GM21390 (cell line): ENCODE results near the gene FOCAD.

Experiments used
- ATAC-seq: cut with Tn5 transposase; IDR thresholded peaks from one replicate; pipeline ENCODE4 v1.9.1; 2021; ENCODE audit not compliant: unreplicated experiment

The FOCAD gene

DNA sequence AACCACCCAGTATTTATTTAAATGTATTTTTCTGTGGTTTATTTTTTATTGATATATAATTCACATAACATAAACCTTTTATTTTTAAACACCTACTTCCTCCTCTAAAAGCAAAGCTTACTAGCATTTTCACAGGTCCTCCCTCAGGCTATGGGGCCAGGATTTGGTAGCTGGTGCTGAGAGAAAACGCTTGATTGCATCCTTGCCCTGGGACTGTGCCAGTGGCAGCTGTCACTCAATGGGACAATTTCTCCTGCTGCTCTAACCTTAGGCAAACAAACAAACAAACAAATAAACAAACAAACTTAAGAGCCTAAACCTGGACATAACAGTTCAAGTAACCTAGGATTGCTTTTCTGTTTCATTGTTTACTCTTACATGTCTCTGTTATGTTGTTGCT is 102.7 kb downstream of the FOCAD start:
- no peak for ATAC-seq

DNA sequence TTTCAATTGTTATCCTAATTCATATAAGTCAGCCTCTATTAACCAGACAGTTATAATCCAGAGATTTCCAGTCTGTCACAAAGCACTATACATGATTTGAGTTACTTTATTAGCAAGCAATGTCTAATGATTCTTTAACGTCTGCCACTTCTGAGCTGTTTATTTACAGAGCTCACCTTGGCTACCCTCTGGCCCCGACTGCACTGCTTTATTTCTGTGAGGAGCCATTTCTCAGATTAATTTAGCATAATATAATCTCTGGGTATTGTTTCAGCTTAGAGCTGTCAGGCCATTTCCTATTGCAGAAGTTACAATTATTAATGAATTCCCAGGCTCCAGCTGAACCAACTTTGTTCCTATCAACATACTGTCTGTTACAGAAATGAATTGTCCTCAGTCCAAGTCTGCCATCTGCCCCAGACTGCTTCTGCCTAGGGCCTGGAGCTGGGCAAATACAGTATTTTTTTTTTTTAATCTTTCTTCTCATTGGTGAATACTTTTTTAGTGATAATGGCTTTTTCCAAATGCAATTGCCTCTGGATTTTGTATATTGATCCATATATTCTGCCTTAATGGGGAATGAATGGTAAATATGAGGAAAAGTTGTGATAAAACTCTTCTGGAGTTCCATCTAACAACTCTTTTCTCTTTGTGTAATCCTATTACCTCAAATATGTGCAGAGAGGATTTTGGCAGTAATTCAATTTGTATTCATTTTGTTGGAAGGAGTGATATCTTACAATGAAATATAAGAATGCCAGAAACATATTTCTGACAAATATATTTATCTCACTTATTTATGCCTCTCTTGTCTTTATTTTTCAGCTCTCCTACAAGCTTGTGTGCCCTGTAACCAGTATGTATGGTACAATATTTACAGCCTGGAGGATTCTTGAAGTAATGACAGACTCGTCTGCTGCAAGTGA is 104.7 kb downstream of the FOCAD start:
- ATAC-seq: no peak

DNA sequence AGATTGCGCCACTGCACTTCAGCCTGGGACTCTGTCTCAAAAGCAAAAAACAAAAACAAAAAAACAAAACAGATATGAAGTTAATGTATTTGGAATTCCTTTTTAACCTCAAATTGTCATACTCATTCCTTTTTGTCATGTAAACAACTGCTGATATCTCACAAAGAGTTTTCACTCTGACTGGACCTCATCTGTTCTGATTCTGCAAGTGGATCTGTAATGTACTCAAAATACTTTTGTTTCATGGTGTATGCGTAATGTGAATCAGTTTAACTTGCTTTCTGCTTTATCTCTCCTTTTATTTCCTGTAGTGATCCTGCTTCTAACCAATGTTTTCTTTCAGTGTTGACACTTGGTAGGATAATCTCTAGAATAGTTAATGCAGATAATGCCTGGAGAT is 106.7 kb downstream of the FOCAD start:
- ATAC-seq: no peak

DNA sequence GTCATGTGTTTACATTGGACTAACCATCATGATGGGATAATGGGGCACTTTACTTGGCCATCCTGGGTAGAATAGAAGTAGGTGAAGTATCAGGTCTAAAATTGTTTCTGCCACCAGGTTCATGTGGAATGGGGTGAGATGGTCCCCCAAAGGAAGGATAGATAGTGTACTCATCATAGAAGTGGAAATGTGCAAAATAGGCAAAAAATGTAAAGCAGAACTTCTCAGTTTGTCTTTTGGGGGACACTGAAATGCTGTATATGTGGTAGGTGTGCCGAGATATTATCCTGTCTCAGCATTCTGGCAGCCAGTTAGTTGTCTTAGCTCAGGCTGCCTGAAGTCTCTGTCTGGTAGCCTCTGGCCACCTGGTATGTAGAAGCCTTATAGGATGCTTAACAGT is 107.6 kb downstream of the FOCAD start:
- ATAC-seq: no peak

DNA sequence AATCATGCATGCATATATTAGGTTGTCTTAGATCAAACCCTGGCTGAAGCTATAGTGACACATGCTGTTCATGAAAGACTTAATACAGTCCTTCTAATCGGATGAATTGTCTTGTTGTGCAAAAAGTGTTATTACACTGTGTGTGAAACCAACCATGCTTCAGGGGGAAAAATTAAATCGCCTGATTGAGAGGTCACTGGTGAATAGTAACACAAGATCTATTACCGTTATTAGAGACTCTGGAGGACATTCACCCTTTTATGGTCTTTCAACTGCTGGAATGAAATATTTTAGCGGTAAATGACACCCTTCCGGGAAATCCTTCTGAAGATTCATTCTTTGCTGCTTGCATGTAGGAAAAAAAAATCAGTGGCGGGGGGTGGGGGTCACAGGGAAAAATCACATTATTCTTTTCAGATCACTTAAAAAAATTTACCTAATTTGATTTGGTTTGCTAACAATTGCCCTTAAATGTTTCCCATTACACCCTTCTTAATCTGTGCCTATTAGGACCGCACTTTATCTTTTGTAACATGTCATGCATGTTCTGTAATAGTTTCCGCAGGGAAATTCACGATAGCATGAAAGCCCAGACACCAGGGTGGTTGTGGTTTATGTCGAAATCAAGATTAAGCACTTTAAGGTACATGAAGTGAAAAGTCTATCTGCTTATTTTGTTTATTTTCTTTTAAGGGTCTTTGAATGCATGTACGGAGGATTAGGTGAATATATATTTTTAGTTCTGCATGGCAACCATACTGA is 120.6 kb downstream of the FOCAD start:
- ATAC-seq: no peak

DNA sequence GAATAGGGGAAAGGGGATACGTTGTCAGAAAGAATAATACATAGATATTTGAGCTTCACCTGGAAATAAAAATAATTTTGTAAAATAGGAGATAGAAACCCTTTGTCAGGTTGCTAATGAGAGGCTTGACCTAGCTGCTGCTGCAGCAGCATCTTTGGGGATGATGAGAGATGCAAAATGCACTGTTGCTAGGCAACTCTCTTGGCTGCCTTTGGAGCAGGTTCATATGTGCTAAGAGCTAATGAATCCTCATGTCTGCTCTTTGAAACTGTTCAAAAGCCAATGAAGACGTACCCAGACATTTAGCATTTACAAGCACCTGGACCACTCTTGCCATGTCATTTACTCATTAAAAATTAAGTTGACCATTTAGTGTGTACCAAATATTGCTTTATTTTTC is 121.7 kb downstream of the FOCAD start:
- ATAC-seq: no peak

DNA sequence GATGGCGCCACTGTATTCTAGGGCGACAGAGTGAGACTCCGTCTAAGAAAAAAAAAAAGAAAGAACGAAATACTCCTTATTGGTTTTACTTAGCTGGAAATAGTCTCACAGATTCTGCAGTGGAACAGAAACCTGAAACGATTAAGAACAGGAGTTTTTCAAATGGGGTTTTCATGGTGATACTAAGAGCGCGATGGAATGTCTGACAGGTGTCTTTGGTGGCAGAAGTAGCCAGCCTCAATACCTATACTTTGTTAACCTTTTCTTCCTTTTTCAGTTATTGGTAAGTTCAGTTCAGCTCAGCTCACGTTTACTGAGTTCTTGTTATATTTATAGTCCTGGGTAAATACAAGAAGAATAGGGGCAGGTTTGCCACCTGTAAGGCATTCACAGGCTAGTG is 123.9 kb downstream of the FOCAD start:
- no peak for ATAC-seq

DNA sequence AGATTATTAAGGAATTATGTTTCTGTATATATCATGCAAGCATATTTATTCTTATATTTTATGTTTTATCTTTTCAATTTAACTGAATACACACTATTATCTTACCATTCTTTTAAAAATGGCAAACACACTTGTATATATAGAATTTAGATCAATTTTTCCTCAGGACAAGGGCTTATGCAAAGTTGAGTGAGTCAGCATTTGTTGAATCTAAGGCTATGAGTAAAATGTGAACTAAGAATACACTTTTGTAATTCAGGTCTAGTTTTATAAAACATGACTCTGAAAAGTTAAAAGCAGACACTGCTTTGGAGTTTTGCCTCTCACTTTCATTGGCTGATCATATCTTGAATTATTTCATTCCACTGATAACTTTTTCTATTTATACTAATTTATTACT is 127.8 kb downstream of the FOCAD start:
- no peak for ATAC-seq

DNA sequence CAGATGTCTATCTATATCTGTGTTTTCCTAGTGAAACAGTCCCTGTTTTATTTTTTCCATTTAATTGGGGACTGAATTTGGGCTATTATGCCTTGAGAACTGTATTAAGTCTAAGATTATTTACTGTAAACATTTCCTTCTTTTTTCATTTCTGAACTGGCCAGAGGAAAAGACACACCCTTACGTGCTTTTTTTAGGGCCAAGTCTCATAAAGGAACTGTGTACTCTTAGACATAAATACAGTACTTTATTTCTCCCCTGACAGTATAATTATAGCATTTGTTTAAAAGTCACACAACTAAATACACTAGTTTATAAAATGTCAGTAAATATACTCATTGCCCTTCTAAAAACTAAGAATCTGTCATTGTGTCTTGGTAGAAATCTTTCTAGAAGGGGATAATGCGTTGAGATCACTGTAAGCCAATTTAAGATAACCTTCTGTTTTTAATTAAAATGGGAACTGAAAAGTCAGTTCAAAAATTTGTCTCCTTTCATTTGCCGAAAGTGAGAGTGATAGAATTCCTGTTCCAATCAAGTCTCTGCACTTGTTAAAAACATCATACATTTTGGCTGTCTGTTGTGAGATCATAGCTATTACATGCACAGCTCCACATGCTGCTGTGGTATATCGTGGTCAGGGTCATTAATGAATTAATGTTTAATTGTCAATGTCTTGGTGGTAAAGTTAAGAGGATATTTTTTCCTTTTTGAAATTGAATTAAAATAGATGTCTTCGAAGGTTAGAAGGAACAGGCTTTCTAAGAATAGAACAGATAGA is 132.1 kb downstream of the FOCAD start:
- ATAC-seq: no peak

DNA sequence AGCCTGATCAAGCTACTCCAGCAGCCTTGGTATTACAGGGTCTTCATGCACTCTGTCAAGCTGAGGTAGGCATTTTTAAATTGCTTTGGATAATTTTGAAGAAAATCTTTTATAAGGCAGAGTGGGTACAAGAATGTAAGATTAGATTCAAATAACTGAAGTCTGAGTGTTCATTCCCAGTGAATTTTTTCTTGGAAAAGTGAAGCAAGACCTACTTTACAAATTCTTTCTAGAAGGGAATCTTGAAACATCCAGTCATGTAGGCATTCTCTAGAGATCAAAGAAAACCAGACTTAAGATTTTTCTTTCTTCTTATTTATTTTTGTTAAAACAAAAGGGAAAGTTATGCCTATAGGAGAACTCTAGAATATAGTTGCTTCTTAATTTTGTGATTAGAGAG is 139.0 kb downstream of the FOCAD start:
- no peak for ATAC-seq

DNA sequence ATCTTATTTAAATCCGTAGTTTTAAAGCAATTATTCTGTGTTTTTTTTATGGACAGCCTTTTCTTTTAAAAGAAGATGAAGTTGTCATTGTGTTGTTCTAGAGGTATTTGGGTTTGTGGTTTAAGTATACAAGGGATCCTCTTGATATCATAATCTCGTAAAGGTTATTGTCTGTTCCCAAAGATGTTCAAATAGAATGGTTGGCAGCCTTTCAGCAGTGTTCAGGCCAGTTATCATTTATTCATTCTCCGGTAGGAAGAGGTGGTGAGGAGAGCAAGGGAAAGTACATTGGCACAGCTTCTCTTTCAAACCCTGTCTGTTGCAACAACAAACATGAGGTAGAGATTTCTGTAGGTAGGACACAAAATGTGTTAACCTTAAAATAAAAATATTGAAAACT is 147.0 kb downstream of the FOCAD start:
- ATAC-seq: no peak

DNA sequence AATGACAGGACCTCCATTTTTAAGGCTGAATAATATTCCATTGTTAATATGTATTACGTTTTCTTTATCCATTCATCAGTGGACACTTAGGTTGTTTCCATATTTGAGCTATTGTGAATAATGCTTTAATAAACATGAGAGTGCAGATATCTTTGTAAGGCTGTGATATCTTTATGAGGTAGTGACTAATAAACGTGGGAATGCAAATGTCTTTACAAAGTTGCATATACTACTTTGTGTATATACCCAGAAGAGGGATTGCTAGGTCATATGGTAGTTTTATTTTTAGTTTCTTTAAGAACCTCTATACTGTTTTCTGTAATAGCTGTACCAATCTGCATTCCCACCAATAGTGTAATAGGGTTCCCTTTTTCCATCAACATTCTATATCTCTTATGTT is 148.7 kb downstream of the FOCAD start:
- ATAC-seq: no peak

DNA sequence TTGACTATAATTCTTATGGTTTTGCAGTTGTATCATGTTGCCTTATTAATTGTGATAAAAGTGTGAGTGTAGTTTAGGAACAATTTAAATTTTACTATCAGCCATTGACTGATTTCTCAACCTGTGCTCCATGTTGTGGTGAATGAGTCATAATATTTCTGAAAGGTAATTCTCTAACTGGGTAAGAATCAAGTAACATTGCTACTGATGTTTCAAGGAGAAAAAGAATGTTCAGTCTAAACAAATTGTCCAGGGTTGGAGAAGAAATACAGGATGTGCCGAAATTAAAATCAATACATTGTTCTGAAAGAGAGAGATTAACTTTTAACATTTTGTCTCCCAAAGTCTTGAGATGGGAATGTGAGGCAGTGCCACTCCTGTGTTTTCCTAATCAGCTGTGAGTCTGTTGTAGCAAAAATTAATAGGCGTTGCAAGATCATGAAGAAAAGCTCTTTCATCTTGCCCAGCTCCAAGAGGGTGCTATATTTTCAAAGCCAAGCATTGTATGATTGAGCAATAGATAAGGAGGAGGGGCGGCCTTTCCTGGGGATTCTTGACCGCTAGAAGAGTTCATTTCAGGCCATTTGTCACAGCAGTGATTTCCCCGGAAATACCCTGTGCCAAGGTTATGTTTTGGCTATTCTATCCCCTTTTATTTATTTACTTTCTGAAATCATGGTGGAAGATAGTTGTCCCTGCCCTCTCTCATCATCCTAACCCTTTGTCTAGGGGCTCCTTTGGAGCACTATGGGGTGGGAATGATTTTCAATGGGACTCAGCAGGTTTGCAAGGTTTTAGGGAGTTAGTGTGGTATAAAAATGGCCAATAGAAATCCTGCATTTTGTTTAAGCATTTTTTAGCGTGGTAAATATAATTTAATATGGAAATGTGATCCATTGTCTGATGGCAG is 151.6 kb downstream of the FOCAD start:
- ATAC-seq: no peak

DNA sequence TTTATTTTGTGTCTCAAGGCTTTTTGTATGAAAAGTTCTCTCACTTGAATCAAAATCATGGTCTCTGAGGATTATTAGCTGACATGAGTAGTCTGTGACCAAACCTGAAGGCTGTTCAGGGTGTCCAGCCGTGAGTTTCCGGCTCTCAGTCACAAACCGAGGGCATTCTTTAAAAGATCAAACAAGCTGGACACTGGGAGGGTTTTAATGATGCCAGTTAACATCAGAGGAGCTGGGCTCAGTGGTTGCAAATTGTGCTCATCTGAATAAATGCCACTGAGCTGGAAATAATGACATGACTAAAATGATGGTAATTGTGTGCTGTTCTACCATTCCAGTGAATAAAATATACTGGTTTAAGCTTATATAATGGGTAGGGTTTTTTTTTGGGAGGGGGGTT is 153.1 kb downstream of the FOCAD start:
- no peak for ATAC-seq

DNA sequence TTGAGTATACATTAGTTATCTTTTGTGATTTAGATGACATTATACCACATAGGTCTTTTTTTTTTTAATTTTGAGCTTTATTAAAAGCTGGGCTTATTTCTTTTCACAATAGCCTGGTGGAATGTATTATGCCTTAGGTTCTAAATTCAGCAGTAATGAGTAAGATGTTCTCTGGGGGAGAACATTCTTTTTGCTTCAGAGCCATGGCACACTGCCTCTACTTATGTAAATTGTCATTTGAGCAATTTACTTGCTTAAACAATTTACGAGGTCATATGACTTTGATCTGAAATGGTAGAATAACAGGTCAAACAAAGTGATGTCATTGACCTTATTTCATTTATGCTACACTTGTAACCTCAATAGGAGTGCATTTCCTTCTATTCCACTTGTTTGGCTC is 154.2 kb downstream of the FOCAD start:
- ATAC-seq: no peak

DNA sequence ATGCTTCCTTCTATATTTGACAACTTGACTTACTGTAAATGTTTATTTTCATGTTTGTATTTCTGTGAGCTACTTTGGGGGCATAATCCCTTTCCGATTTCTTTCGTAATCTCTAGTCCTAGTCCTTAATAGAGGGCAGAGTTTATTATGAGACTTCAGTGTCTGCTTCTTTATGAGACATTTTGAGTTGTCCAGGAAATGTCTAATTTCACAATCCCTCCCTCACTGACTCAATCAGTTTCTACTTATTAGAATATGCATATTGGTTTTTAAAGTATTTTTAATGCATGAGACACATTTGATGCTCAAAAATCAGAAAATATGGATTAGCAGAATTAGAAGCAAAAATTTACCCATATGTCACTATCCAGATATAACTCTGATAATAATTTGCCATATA is 160.9 kb downstream of the FOCAD start:
- ATAC-seq: no peak

DNA sequence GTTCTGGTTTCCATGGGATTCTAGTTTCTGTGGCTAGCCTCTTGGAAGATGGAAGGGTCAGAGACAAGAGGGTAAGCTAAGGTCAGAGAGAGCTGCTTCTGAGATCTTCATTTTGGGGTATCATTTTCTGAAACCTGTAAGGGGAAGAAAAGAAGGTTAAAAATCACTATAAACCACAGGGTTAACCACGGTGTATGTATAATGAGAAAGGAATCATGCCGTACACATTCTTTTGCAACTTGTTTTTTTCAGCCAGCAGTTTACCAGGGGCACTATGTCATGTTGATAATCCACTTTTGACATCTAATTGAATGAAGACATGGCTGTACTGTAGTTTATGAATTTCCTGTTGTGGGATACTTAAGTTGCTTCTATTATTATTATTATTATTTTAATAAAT is 164.4 kb downstream of the FOCAD start:
- ATAC-seq: no peak

DNA sequence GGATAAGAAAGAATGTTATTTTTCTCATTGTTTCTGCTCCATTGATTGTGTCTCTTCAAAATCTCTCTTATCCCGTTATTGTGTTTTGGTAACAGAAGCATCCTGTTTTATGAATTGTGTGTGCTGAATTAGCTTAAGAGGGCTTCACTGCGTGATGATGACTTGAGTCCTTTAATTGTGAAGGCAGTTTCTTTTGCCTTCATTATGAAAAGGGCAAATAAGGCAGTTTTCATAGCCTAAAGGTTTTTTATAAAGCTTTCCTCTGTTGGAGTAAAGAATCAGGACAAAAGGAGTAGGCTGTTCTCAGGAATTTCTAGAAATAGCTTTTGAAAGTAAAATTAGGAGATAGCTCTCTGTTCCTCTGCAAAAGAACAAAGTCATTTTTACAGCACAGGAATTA is 169.8 kb downstream of the FOCAD start:
- no peak for ATAC-seq

DNA sequence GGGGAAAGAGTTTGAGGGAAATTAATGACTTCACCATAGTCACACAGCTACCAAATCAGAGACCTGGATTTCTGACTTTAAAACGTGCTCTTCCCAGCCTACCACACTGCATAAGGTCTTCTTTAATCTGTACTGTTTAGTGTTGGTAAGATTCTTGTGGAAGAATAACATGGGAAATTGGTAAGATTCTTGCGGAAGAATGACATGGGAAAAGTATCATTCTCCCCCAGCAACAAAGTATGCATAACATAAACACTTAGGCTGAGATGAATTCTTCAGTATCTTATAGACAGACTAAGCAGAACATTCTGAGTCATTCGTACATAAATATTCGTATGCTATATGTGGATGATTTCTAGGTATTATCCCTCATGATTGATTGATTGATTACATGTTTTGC is 170.4 kb downstream of the FOCAD start:
- no peak for ATAC-seq

DNA sequence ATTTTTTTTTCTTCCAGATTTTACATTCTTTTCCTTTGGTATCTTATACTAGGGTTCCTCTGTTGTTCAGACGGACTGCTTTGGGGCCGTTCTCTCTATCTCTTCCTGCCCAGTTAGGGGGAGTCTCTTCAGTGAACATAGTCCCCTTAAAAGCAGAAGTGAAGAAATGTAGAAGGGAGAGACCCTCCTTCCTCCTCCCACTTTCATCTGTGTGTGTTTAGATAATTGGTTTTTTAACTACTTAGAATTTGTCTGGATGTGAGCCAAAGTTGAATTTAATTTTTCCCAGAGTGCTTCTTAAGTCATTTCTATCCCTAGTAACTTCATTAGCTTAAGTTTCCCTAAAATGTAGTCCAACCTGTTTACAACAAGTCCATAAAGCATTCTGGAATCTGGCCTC is 179.9 kb downstream of the FOCAD start:
- no peak for ATAC-seq

DNA sequence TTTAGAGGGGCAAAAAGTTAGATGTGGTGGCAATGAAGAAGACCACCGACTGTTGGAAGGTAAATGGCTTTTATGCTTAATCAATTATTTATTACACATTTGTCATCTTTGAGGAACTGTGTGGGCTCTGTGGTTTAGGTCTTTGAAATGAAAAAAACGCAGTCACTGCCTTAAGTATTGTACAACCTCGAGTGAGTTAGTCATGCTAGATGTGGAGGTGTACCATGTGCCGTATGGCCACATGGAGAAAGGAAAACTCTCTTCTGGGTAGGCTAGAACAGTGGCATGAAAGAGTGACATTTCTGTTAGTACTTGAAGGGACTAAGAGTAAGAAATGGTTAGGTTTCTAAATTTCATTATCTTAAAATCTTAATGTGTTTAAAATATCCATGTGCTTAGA is 181.3 kb downstream of the FOCAD start:
- no peak for ATAC-seq
